Immature natural killer cell (primary cell): ENCODE results near the gene CGB2. TPM values are rescaled to one million over a fixed set of nuclear protein-coding genes. Genes with fewer than 3 reads are reported as not detected.
"Not testable (repeated sequence)": the region's sequence is repeated elsewhere in the genome, so short reads cannot be mapped to it uniquely, and the experiment has no call there.

ENCODE experiments used
- DNase-seq, 3 donors: peaks; one replicate each; pipeline ENCODE4 v3.0.0; 2022; ENCODE audit warnings: mixed read lengths in 1 of 3
- H3K27ac Mint-ChIP-seq, 6 donors: one replicate each; pipeline ENCODE4 v1.8.0; 2020; ENCODE audit warnings: mixed read lengths in 6 of 6, mild to moderate bottlenecking in 5 of 6, inconsistent platforms in 4 of 6, moderate library complexity in 3 of 6
- H3K27me3 Mint-ChIP-seq, 3 donors: one replicate each; pipeline ENCODE4 v1.8.0; 2020 to 2021; ENCODE audit warnings: low read depth in 3 of 3, mild to moderate bottlenecking in 3 of 3, mixed read lengths in 3 of 3, moderate library complexity in 3 of 3, inconsistent platforms in 1 of 3
- H3K36me3 Mint-ChIP-seq, 3 donors: one replicate each; pipeline ENCODE4 v1.8.0; 2020; ENCODE audit warnings: mixed read lengths in 3 of 3, inconsistent platforms in 2 of 3, mild to moderate bottlenecking in 2 of 3
- H3K4me1 Mint-ChIP-seq, 2 donors: one replicate each; pipeline ENCODE4 v1.8.0; 2020; ENCODE audit warnings: inconsistent platforms in 2 of 2, mild to moderate bottlenecking in 2 of 2, mixed read lengths in 2 of 2, moderate library complexity in 1 of 2
- H3K4me3 Mint-ChIP-seq, 5 donors: one replicate each; pipeline ENCODE4 v1.8.0; 2020; ENCODE audit warnings: mild to moderate bottlenecking in 5 of 5, mixed read lengths in 5 of 5, inconsistent platforms in 3 of 5, moderate library complexity in 3 of 5
- H3K9me3 Mint-ChIP-seq, 6 donors: one replicate each; pipeline ENCODE4 v1.8.0; 2020; ENCODE audit warnings: mild to moderate bottlenecking in 6 of 6, mixed read lengths in 6 of 6, inconsistent platforms in 4 of 6, moderate library complexity in 3 of 6
- polyA plus RNA-seq, 3 donors: library from polyadenylated mRNA; unstranded; fragments of 300-500 nt; fragmentation: Illumina TruSeq; gene quantifications; one replicate each; pipeline ENCODE4 v1.2.3, GENCODE V29; 2021

The CGB2 gene
- polyA plus RNA-seq, 3 donors from 2014 or later: not detected

GRCh38 chr19:49056902-49057596, 25.4 kb downstream of the CGB2 start:
- H3K36me3 Mint-ChIP-seq, H3K9me3 Mint-ChIP-seq: not testable (repeated sequence)
- peak overlapping the region; percentile 81 to 92 (median 89) for H3K4me3 Mint-ChIP-seq
- peaks cover 18 to 20% of the 10 kb centered on the region in 2 donors for H3K4me1 Mint-ChIP-seq
- peak in 2 of 3 donors; percentile 9 to 19 for DNase-seq
- H3K27me3 Mint-ChIP-seq: peaks cover 10 to 20% (median 13%) of the 10 kb centered on the region in 3 donors
- peak overlapping the region in 1 of 6 donors; percentile 27 for H3K27ac Mint-ChIP-seq

- Mint-ChIP-seq H3K4me1 (peaks cover 18 to 20% of the 10 kb centered on the region in 2 donors), H3K9me3 (no peaks in the 10 kb centered on the region), H3K27ac (peak within 1 kb of the TSS in 2 of 6 donors; percentile 27 to 46), H3K36me3 (peaks cover 0 to 5% (median 4%) of the 10 kb centered on the region in 3 donors), H3K4me3 (peak within 1 kb of the TSS; percentile 81 to 92 (median 89)), H3K27me3 (peaks cover 10 to 20% (median 13%) of the 10 kb centered on the region in 3 donors)
- DNase-seq: peak in 1 of 3 donors; percentile 19
These were observed 26.0 kb downstream of the CGB2 start, which contains the start of gene CGB7 for GRCh38 chr19:49057636-49058234. Gene CGB7 (minus strand): TSS chr19:49057749. CDS start chr19:49055375, 2,374 bp downstream.

GRCh38 chr19:49058562-49058961, 26.9 kb downstream of the CGB2 start:
- Mint-ChIP-seq H3K9me3 (no peaks in the 10 kb centered on the region), H3K27me3 (peaks cover 10 to 20% (median 15%) of the 10 kb centered on the region in 3 donors), H3K4me1 (peaks cover 18 to 20% of the 10 kb centered on the region in 2 donors), H3K4me3 (no peak overlapping the region), H3K36me3 (peaks cover 0 to 5% (median 4%) of the 10 kb centered on the region in 3 donors), H3K27ac (no peak overlapping the region)
- no peak for DNase-seq

- H3K27ac Mint-ChIP-seq: no peak overlapping the region
- no peak for DNase-seq
- no peaks in the 10 kb centered on the region for H3K9me3 Mint-ChIP-seq
- H3K27me3 Mint-ChIP-seq: peaks cover 10 to 16% (median 15%) of the 10 kb centered on the region in 3 donors
- H3K4me1 Mint-ChIP-seq: peaks cover 18 to 20% of the 10 kb centered on the region in 2 donors
- H3K4me3 Mint-ChIP-seq: peak overlapping the region in 1 of 5 donors; percentile 10
- peaks cover 0 to 5% (median 4%) of the 10 kb centered on the region in 3 donors for H3K36me3 Mint-ChIP-seq
These were observed 27.4 kb downstream of the CGB2 start for GRCh38 chr19:49059053-49059452.

GRCh38 chr19:49061000-49061399, 29.3 kb downstream of the CGB2 start:
- no peak for DNase-seq
- H3K4me3 Mint-ChIP-seq: no peak overlapping the region
- peaks cover 0 to 5% (median 4%) of the 10 kb centered on the region in 3 donors for H3K36me3 Mint-ChIP-seq
- no peak overlapping the region for H3K27ac Mint-ChIP-seq
- peaks cover 15 to 19% (median 16%) of the 10 kb centered on the region in 3 donors for H3K27me3 Mint-ChIP-seq
- H3K9me3 Mint-ChIP-seq: peaks cover 0 to 2% (median 0%) of the 10 kb centered on the region in 6 donors
- peaks cover 18 to 20% of the 10 kb centered on the region in 2 donors for H3K4me1 Mint-ChIP-seq

GRCh38 chr19:49061445-49061844, 29.8 kb downstream of the CGB2 start:
- Mint-ChIP-seq H3K4me3 (no peak overlapping the region), H3K36me3 (peaks cover 0 to 5% (median 4%) of the 10 kb centered on the region in 3 donors), H3K27me3 (peaks cover 19 to 21% (median 19%) of the 10 kb centered on the region in 3 donors), H3K9me3 (peaks cover 0 to 2% (median 0%) of the 10 kb centered on the region in 6 donors), H3K4me1 (peaks cover 16 to 17% of the 10 kb centered on the region in 2 donors), H3K27ac (no peak overlapping the region)
- DNase-seq: peak in 1 of 3 donors; percentile 12

- no peak overlapping the region for H3K4me3 Mint-ChIP-seq
- peaks cover 9 to 24% (median 12%) of the 10 kb centered on the region in 3 donors for H3K27me3 Mint-ChIP-seq
- peaks cover 0 to 2% (median 0%) of the 10 kb centered on the region in 6 donors for H3K9me3 Mint-ChIP-seq
- peaks cover 0 to 4% (median 4%) of the 10 kb centered on the region in 3 donors for H3K36me3 Mint-ChIP-seq
- H3K4me1 Mint-ChIP-seq: no peaks in the 10 kb centered on the region
- no peak overlapping the region for H3K27ac Mint-ChIP-seq
- DNase-seq: no peak
These were observed 32.4 kb downstream of the CGB2 start for GRCh38 chr19:49064029-49064629.

- Mint-ChIP-seq H3K4me1 (no peaks in the 10 kb centered on the region), H3K27ac (no peak within 1 kb of the TSS), H3K36me3 (peaks cover 0 to 4% (median 0%) of the 10 kb centered on the region in 3 donors), H3K4me3 (no peak within 1 kb of the TSS), H3K9me3 (peaks cover 0 to 7% (median 0%) of the 10 kb centered on the region in 6 donors), H3K27me3 (peaks cover 10 to 24% (median 14%) of the 10 kb centered on the region in 3 donors)
- DNase-seq: no peak
These were observed 33.3 kb downstream of the CGB2 start, which contains the start of gene NTF4 for GRCh38 chr19:49064768-49065611. Gene NTF4 (minus strand): TSS chr19:49064818. CDS start chr19:49061997, 2,821 bp downstream.

GRCh38 chr19:49065905-49066512, 34.3 kb downstream of the CGB2 start:
- Mint-ChIP-seq H3K4me3 (no peak overlapping the region), H3K4me1 (peaks cover 4 to 6% of the 10 kb centered on the region in 2 donors), H3K27me3 (peaks cover 11 to 30% (median 14%) of the 10 kb centered on the region in 3 donors), H3K9me3 (peaks cover 0 to 13% (median 0%) of the 10 kb centered on the region in 6 donors), H3K36me3 (peaks cover 0 to 6% (median 1%) of the 10 kb centered on the region in 3 donors), H3K27ac (no peak overlapping the region)
- DNase-seq: no peak

GRCh38 chr19:49067554-49067953, 35.9 kb downstream of the CGB2 start:
- peaks cover 0 to 6% (median 0%) of the 10 kb centered on the region in 3 donors for H3K36me3 Mint-ChIP-seq
- no peak overlapping the region for H3K27ac Mint-ChIP-seq
- H3K4me3 Mint-ChIP-seq: no peak overlapping the region
- DNase-seq: no peak
- peaks cover 11 to 30% (median 14%) of the 10 kb centered on the region in 3 donors for H3K27me3 Mint-ChIP-seq
- peaks cover 0 to 13% (median 0%) of the 10 kb centered on the region in 6 donors for H3K9me3 Mint-ChIP-seq
- H3K4me1 Mint-ChIP-seq: peaks cover 7 to 9% of the 10 kb centered on the region in 2 donors

GRCh38 chr19:49069026-49069425, 37.3 kb downstream of the CGB2 start:
- peaks cover 0 to 10% (median 9%) of the 10 kb centered on the region in 3 donors for H3K36me3 Mint-ChIP-seq
- H3K27ac Mint-ChIP-seq: peak overlapping the region in 1 of 6 donors; percentile 36
- no peak overlapping the region for H3K4me3 Mint-ChIP-seq
- no peak for DNase-seq
- peaks cover 18 to 44% (median 22%) of the 10 kb centered on the region in 3 donors for H3K27me3 Mint-ChIP-seq
- peaks cover 19% of the 10 kb centered on the region in 2 donors for H3K4me1 Mint-ChIP-seq
- H3K9me3 Mint-ChIP-seq: peaks cover 0 to 13% (median 0%) of the 10 kb centered on the region in 6 donors

- DNase-seq: no peak
- peaks cover 0 to 13% (median 0%) of the 10 kb centered on the region in 6 donors for H3K9me3 Mint-ChIP-seq
- H3K36me3 Mint-ChIP-seq: peaks cover 0 to 10% (median 9%) of the 10 kb centered on the region in 3 donors
- H3K27me3 Mint-ChIP-seq: peaks cover 16 to 50% (median 24%) of the 10 kb centered on the region in 3 donors
- H3K27ac Mint-ChIP-seq: no peak overlapping the region
- H3K4me1 Mint-ChIP-seq: peaks cover 19% of the 10 kb centered on the region in 2 donors
- H3K4me3 Mint-ChIP-seq: peak overlapping the region in 4 of 5 donors; percentile 8 to 55 (median 20)
These were observed 38.7 kb downstream of the CGB2 start for GRCh38 chr19:49070416-49070815.
